Measurements from ENCODE around the gene TTC6.

DNA sequence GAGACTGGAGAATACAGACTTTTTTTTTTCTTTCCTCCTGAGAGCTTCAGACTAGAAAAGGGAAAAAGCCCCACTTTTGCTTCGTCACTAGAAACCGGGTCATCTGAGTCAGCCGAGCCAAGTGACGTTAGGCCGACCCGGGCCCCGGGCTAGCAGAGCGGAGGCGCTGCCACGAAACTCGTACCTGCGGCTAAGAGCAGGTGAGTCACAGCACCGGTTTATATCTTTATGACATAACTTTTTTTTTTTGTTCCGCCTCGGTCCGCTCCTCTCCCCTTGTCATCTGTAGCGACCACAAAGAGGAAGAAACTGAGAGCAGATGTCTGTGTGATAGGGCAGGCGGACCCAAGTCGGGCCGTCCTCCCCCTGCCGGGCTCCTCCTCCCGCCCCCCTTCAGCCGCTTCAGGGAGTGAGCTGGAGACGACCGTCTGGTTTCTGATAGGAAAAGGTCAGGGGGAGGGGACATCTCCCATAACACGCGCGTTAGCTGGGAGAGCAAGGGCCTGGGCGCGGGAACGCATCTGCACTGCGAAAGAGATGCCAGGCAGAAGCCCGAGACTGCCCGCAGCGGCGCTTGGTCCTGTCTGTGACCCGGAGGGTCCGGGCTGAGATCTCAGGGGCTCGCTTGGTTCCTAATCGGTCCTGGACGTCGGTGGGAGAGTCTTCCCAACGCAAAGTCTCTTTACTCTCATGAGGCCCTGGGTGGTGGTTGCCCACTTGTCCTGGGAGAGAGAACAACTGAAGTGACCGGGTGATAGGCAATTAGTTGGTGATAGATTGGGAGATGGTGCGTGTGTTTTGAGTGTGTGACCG, 586 bp downstream of the TTC6 start:
- TF ChIP-seq ESRRA (IDR thresholded peaks at IDR 0.05; ENCODE audit: borderline replicate concordance, low read length): no peak
- TF ChIP-seq, protein P1, sequence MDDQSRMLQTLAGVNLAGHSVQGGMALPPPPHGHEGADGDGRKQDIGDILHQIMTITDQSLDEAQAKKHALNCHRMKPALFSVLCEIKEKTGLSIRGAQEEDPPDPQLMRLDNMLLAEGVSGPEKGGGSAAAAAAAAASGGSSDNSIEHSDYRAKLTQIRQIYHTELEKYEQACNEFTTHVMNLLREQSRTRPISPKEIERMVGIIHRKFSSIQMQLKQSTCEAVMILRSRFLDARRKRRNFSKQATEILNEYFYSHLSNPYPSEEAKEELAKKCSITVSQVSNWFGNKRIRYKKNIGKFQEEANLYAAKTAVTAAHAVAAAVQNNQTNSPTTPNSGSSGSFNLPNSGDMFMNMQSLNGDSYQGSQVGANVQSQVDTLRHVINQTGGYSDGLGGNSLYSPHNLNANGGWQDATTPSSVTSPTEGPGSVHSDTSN (IDR thresholded peaks at IDR 0.05): no peak
- TF ChIP-seq RAD21 (conservative IDR thresholded peaks at IDR 0.05 in 1 of 2, IDR thresholded peaks at IDR 0.05 in 1 of 2): no peak
- TF ChIP-seq, protein P2, sequence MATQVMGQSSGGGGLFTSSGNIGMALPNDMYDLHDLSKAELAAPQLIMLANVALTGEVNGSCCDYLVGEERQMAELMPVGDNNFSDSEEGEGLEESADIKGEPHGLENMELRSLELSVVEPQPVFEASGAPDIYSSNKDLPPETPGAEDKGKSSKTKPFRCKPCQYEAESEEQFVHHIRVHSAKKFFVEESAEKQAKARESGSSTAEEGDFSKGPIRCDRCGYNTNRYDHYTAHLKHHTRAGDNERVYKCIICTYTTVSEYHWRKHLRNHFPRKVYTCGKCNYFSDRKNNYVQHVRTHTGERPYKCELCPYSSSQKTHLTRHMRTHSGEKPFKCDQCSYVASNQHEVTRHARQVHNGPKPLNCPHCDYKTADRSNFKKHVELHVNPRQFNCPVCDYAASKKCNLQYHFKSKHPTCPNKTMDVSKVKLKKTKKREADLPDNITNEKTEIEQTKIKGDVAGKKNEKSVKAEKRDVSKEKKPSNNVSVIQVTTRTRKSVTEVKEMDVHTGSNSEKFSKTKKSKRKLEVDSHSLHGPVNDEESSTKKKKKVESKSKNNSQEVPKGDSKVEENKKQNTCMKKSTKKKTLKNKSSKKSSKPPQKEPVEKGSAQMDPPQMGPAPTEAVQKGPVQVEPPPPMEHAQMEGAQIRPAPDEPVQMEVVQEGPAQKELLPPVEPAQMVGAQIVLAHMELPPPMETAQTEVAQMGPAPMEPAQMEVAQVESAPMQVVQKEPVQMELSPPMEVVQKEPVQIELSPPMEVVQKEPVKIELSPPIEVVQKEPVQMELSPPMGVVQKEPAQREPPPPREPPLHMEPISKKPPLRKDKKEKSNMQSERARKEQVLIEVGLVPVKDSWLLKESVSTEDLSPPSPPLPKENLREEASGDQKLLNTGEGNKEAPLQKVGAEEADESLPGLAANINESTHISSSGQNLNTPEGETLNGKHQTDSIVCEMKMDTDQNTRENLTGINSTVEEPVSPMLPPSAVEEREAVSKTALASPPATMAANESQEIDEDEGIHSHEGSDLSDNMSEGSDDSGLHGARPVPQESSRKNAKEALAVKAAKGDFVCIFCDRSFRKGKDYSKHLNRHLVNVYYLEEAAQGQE (IDR thresholded peaks at IDR 0.05): no peak
- TF ChIP-seq, protein P3, sequence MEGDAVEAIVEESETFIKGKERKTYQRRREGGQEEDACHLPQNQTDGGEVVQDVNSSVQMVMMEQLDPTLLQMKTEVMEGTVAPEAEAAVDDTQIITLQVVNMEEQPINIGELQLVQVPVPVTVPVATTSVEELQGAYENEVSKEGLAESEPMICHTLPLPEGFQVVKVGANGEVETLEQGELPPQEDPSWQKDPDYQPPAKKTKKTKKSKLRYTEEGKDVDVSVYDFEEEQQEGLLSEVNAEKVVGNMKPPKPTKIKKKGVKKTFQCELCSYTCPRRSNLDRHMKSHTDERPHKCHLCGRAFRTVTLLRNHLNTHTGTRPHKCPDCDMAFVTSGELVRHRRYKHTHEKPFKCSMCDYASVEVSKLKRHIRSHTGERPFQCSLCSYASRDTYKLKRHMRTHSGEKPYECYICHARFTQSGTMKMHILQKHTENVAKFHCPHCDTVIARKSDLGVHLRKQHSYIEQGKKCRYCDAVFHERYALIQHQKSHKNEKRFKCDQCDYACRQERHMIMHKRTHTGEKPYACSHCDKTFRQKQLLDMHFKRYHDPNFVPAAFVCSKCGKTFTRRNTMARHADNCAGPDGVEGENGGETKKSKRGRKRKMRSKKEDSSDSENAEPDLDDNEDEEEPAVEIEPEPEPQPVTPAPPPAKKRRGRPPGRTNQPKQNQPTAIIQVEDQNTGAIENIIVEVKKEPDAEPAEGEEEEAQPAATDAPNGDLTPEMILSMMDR (IDR thresholded peaks at IDR 0.05): no peak
- no peak for TF ChIP-seq CEBPB (IDR thresholded peaks at IDR 0.05)
- no peak for TF ChIP-seq NPAS2 (CRISPR knock-in tag; IDR thresholded peaks at IDR 0.05; ENCODE audit: borderline replicate concordance)
- TF ChIP-seq TP53 (CRISPR knock-in tag; IDR thresholded peaks at IDR 0.05): no peak
- peak; percentile 64 for TF ChIP-seq MAFK (IDR thresholded peaks at IDR 0.05; ENCODE audit: partially characterized antibody)
- TF ChIP-seq POLR2AphosphoS2 (conservative IDR thresholded peaks at IDR 0.05; ENCODE audit: low read length): no peak
